HepG2 (cell line): ENCODE results near the gene SLC35A1. TPM values are rescaled to one million over a fixed set of nuclear protein-coding genes. Genes with fewer than 3 reads are reported as not detected.

Experiments
- ATAC-seq: fragments of 200-7000 bp; cut with Tn5 transposase; 3 replicates; pipeline ENCODE4 v1.9.1; 2020; ENCODE audit warnings: mild to moderate bottlenecking, moderate library complexity
- BruUV-seq: library from RNA; stranded (reverse); fragments of 400-500 nt; replicated peaks from 2 replicates; lab custom pipeline; 2021; lab: Mats Ljungman, UMichigan
- CTCF ChIA-PET: fragments of 300-600 bp; formaldehyde crosslinking; extraction: SDS; loops from one replicate; lab custom pipeline; 2021; ENCODE audit warnings: low total read pairs, inconsistent platforms, low intra/inter-chr PET ratio; lab: Yijun Ruan, JAX
- POLR2A ChIA-PET: fragments of 350-600 bp; sonication (Branson Sonifier 250); formaldehyde crosslinking; loops from one replicate; lab custom pipeline; 2020; ENCODE audit warnings: antibody characterized with exemption, inconsistent platforms; lab: Yijun Ruan, JAX
- DNase-seq: peaks from one replicate; pipeline ENCODE4 v3.0.0-alpha.2; 2015; ENCODE audit warnings: low spot score
- FAIRE-seq: peaks from 3 replicates; lab custom pipeline; 2011; peaks lifted over from hg19 to GRCh38; lab: Jason Lieb, UNC
- H2AFZ ChIP-seq: one replicate; pipeline ENCODE4 v1.6.1; 2011; ENCODE audit warnings: low read length, inconsistent platforms
- H3K27ac ChIP-seq: fragments of 300-600 bp; 3 replicates; pipeline ENCODE4 v1.8.0; 2011; ENCODE audit warnings: mixed run types, mild to moderate bottlenecking, mixed read lengths, low read length, inconsistent platforms; ENCODE audit not compliant: insufficient read depth; ENCODE audit errors: extremely low read length
- H3K27me3 ChIP-seq, 2 experiments: fragments of 200-600 bp in 1 of 2; 2 replicates in 1 of 2; 3 replicates in 1 of 2; pipeline versions ENCODE4 v1.6.0 to v1.8.0; 2011; ENCODE audit warnings: low read length in 2 of 2, mild to moderate bottlenecking in 2 of 2, moderate library complexity in 2 of 2, inconsistent platforms in 1 of 2; ENCODE audit not compliant: insufficient read depth in 2 of 2, control insufficient read depth in 1 of 2
- H3K36me3 ChIP-seq, 2 experiments: fragments of 200-600 bp in 1 of 2; replicated peaks in 1 of 2; 2 replicates in 1 of 2; 3 replicates in 1 of 2; pipeline versions ENCODE4 v1.5.1 to v1.8.0; 2011; ENCODE audit warnings: low read length in 2 of 2, inconsistent platforms in 1 of 2; ENCODE audit not compliant: insufficient read depth in 2 of 2, control insufficient read depth in 1 of 2
- H3K4me1 ChIP-seq: 2 replicates; pipeline ENCODE4 v1.5.1; 2012; ENCODE audit warnings: low read length, inconsistent platforms; ENCODE audit not compliant: insufficient read depth
- H3K4me2 ChIP-seq: 2 replicates; pipeline ENCODE4 v1.6.0; 2011; ENCODE audit warnings: low read depth, low read length, inconsistent platforms
- H3K4me3 ChIP-seq, 3 experiments: fragments of 200-600 bp in 1 of 3; sonication (generic), shearing (Covaris generic) in 1 of 3; replicated peaks in 1 of 3; 2 replicates each; pipeline ENCODE4 v1.5.1; 2011 to 2016; ENCODE audit warnings: low read length in 3 of 3, inconsistent platforms in 2 of 3, low read depth in 2 of 3, mild to moderate bottlenecking in 2 of 3, control low read depth in 1 of 3, mixed read lengths in 1 of 3; ENCODE audit not compliant: insufficient read depth in 1 of 3
- H3K79me2 ChIP-seq: one replicate; pipeline ENCODE4 v1.6.1; 2011; ENCODE audit warnings: low read length, inconsistent platforms; ENCODE audit not compliant: insufficient read depth
- H3K9ac ChIP-seq: 2 replicates; pipeline ENCODE4 v1.6.0; 2011; ENCODE audit warnings: mild to moderate bottlenecking, low read depth, low read length, inconsistent platforms; ENCODE audit not compliant: insufficient read depth
- H3K9me3 ChIP-seq: 2 replicates; pipeline ENCODE4 v1.5.1; 2012; ENCODE audit warnings: mild to moderate bottlenecking, low read length
- H4K20me1 ChIP-seq: 2 replicates; pipeline ENCODE4 v1.6.0; 2011; ENCODE audit warnings: inconsistent platforms, mild to moderate bottlenecking, low read length, moderate library complexity; ENCODE audit not compliant: insufficient read depth
- FOXC1 ChIP-seq: sonication (generic); formaldehyde crosslinking; IDR thresholded peaks from 2 replicates; pipeline ENCODE4 v1.8.0; 2022; ENCODE audit warnings: mild to moderate bottlenecking, missing genetic modification reagents, borderline replicate concordance
- PHF20 ChIP-seq: sonication (generic); formaldehyde crosslinking; IDR thresholded peaks from 2 replicates; pipeline ENCODE4 v1.5.0; 2020; ENCODE audit warnings: mild to moderate bottlenecking, missing genetic modification reagents
- SNRNP70 ChIP-seq: fragments of 200-400 bp; formaldehyde crosslinking; IDR thresholded peaks from 2 replicates; pipeline ENCODE4 v1.6.1; 2017; ENCODE audit warnings: mild to moderate bottlenecking, low read depth, low read length, moderate library complexity
- ZFYVE20 ChIP-seq: sonication (generic); formaldehyde crosslinking; IDR thresholded peaks from 2 replicates; pipeline ENCODE4 v1.8.0; 2023; ENCODE audit warnings: low read depth, mild to moderate bottlenecking, moderate library complexity, missing genetic modification reagents, borderline replicate concordance
- ZNF33B ChIP-seq: sonication (generic); formaldehyde crosslinking; IDR thresholded peaks from 2 replicates; pipeline ENCODE4 v1.5.1; 2020; ENCODE audit warnings: mild to moderate bottlenecking, missing genetic modification reagents
- ZNF747 ChIP-seq: sonication (generic); formaldehyde crosslinking; IDR thresholded peaks from 2 replicates; pipeline ENCODE4 v1.8.1; 2023; ENCODE audit warnings: missing genetic modification reagents, mild to moderate bottlenecking, borderline replicate concordance
- ZUFSP ChIP-seq: sonication (generic); formaldehyde crosslinking; IDR thresholded peaks from 2 replicates; pipeline ENCODE4 v1.9.0; 2021; ENCODE audit warnings: missing genetic modification reagents, mild to moderate bottlenecking, borderline replicate concordance
- WGBS: methylation state at CpG from one replicate; pipeline ENCODE4 v1.1.6; 2017; ENCODE audit warnings: low lambda C conversion rate; 5-methylcytosine and 5-hydroxymethylcytosine counted together
- in situ Hi-C: cut with HindIII; loops from 2 replicates; pipeline ENCODE4 v1.10.0; 2017; ENCODE audit warnings: low pct_unique_long_range_greater_than_20kb; ENCODE audit not compliant: extremely low pct_ligation_motif_present
- intact Hi-C: fragments of 100-400 bp; cut with micrococcal nuclease; formaldehyde crosslinking; loops from one replicate; pipeline ENCODE4 v1.10.0; 2022; ENCODE audit not compliant: unreplicated experiment
- polyA plus RNA-seq, 8 experiments: library from polyadenylated mRNA; depleted of rRNA in 3 of 8; stranded (reverse) in 7 of 8; unstranded in 1 of 8; fragments of >200 nt; fragmentation: Illumina TruSeq in 4 of 8; extraction: Trizol in 4 of 8; gene quantifications; 2 replicates each; pipeline versions ENCODE4 v1.2.1 to v1.2.3, GENCODE V29; 2011 to 2016; ENCODE audit warnings: low read depth in 4 of 8, missing spikeins in 1 of 8, mixed read lengths in 1 of 8; ENCODE audit not compliant: insufficient read depth in 1 of 8
- total RNA-seq, 5 experiments: library from RNA; depleted of rRNA; stranded (reverse); fragments of >200 nt; fragmentation: Illumina TruSeq; extraction: Trizol; gene quantifications; 2 replicates each; pipeline ENCODE4 v1.2.3, GENCODE V29; 2016; ENCODE audit warnings: low read depth in 1 of 5
- TF ChIP-seq, protein P1 (sequence below): IDR thresholded peaks from 2 replicates; pipeline ENCODE4 v1.6.1; 2012; ENCODE audit warnings: low read length, improper control_type of control experiment

The SLC35A1 gene
- total and polyA plus RNA-seq, 2 of the 13 experiments (the other 11 are each of a cell fraction or from before 2014, with no cell fraction given) = 24.8 to 25.1 TPM

DNA sequence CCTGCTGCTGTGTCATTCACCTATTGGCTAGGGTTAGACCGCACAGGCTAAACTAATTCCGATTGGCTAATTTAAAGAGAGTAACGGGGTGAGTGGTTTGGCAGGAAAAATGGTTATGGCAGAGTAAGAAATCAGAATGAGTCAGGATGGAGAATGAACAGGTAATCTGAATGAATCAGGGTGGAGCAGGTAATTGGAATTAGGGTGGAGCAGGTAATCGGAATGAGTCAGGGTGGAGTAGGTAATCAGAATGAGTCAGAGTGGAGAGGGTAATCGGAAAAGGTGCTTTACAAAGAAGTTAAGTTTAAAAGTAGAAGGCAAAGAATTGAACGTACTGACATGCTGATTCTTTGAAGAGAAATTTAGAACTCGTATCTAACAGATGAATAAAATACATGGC, 11.7 kb downstream of the SLC35A1 start:
- FAIRE-seq (no peak), ATAC-seq (no peak), DNase-seq (no peak)
- Histone ChIP-seq H3K9ac (no peak overlapping the region), H3K27ac (no peak overlapping the region), H4K20me1 (no peaks in the 10 kb centered on the region), H3K4me3 (no peak overlapping the region), H3K4me2 (no peak overlapping the region), H3K4me1 (peaks cover 16% of the 10 kb centered on the region), H2AFZ (no peak overlapping the region), H3K79me2 (no peaks in the 10 kb centered on the region), H3K27me3 (no peaks in the 10 kb centered on the region), H3K9me3 (no peaks in the 10 kb centered on the region), H3K36me3 (no peaks in the 10 kb centered on the region)
- TF ChIP-seq ZNF747 (CRISPR knock-in tag) = no peak
- no peak for TF ChIP-seq SNRNP70
- no peak for TF ChIP-seq ZFYVE20 (CRISPR knock-in tag)
- no peak for TF ChIP-seq ZUFSP (CRISPR knock-in tag)
- no peak for TF ChIP-seq PHF20
- TF ChIP-seq FOXC1 (CRISPR knock-in tag) = no peak
- TF ChIP-seq ZNF33B (CRISPR knock-in tag) = no peak
- TF ChIP-seq, protein P1, sequence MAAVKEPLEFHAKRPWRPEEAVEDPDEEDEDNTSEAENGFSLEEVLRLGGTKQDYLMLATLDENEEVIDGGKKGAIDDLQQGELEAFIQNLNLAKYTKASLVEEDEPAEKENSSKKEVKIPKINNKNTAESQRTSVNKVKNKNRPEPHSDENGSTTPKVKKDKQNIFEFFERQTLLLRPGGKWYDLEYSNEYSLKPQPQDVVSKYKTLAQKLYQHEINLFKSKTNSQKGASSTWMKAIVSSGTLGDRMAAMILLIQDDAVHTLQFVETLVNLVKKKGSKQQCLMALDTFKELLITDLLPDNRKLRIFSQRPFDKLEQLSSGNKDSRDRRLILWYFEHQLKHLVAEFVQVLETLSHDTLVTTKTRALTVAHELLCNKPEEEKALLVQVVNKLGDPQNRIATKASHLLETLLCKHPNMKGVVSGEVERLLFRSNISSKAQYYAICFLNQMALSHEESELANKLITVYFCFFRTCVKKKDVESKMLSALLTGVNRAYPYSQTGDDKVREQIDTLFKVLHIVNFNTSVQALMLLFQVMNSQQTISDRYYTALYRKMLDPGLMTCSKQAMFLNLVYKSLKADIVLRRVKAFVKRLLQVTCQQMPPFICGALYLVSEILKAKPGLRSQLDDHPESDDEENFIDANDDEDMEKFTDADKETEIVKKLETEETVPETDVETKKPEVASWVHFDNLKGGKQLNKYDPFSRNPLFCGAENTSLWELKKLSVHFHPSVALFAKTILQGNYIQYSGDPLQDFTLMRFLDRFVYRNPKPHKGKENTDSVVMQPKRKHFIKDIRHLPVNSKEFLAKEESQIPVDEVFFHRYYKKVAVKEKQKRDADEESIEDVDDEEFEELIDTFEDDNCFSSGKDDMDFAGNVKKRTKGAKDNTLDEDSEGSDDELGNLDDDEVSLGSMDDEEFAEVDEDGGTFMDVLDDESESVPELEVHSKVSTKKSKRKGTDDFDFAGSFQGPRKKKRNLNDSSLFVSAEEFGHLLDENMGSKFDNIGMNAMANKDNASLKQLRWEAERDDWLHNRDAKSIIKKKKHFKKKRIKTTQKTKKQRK = no peak
- WGBS = 96% methylated on average over 7 of the region's 7 CpGs
- ChIA-PET POLR2A (no interaction called here), CTCF (no interaction called here)
- intact Hi-C loops = loop anchor here (1.0 to 5.0 kb wide), 2 partner anchors 460 to 753 kb away; no protein-coding TSS in a partner anchor
- BruUV-seq = no TSS peak
- in situ Hi-C loops = no loop called here
